ENCODE data around the gene PSMG4.

Gene PSMG4

GRCh38 chr6:3269281-3269975, 10.7 kb downstream of the PSMG4 start:
- no peak for TF ChIP-seq CTCF (conservative IDR thresholded peaks at IDR 0.05; ENCODE audit: low read depth, low read length)
- Histone ChIP-seq H3K9ac (no peak overlapping the region), H3K4me2 (no peak overlapping the region), H2AFZ (ENCODE audit: low read depth) (no peak overlapping the region), H3K36me3 (ENCODE audit: insufficient read depth) (no peaks in the 10 kb centered on the region; the same call in 1 of the 2 replicates), H4K20me1 (ENCODE audit: insufficient read depth) (no peaks in the 10 kb centered on the region), H3K27me3 (ENCODE audit: insufficient read depth, low read depth) (no peaks in the 10 kb centered on the region), H3K27ac (no peak overlapping the region), H3K4me3 (IDR thresholded peaks at IDR 0.05; ENCODE audit: insufficient read depth, low read depth, low read length) (no peak overlapping the region), H3K79me2 (ENCODE audit: insufficient read depth, low read depth) (peaks cover 14% of the 10 kb centered on the region; the same call in 1 of the 2 replicates), H3K4me1 (ENCODE audit: low read depth, poor library complexity, severe bottlenecking) (no peaks in the 10 kb centered on the region)

GRCh38 chr6:3270258-3270657, 11.5 kb downstream of the PSMG4 start:
- no peaks in the 10 kb centered on the region for H3K4me1 ChIP-seq (ENCODE audit: low read depth, poor library complexity, severe bottlenecking)
- TF ChIP-seq CTCF (conservative IDR thresholded peaks at IDR 0.05; ENCODE audit: low read depth, low read length): no peak
- H4K20me1 ChIP-seq (ENCODE audit: insufficient read depth): no peaks in the 10 kb centered on the region
- H3K9ac ChIP-seq: no peak overlapping the region
- H3K36me3 ChIP-seq (ENCODE audit: insufficient read depth): no peaks in the 10 kb centered on the region; the same call in 1 of the 2 replicates
- no peaks in the 10 kb centered on the region for H3K27me3 ChIP-seq (ENCODE audit: insufficient read depth, low read depth)
- H3K79me2 ChIP-seq (ENCODE audit: insufficient read depth, low read depth): peaks cover 5% of the 10 kb centered on the region; the same call in 1 of the 2 replicates
- H3K27ac ChIP-seq: no peak overlapping the region
- no peak overlapping the region for H2AFZ ChIP-seq (ENCODE audit: low read depth)
- no peak overlapping the region for H3K4me3 ChIP-seq (IDR thresholded peaks at IDR 0.05; ENCODE audit: insufficient read depth, low read depth, low read length)
- H3K4me2 ChIP-seq: no peak overlapping the region

GRCh38 chr6:3271756-3272155, 13.0 kb downstream of the PSMG4 start:
- no peak overlapping the region for H3K9ac ChIP-seq
- TF ChIP-seq CTCF (conservative IDR thresholded peaks at IDR 0.05; ENCODE audit: low read depth, low read length): no peak
- H4K20me1 ChIP-seq (ENCODE audit: insufficient read depth): no peaks in the 10 kb centered on the region
- H2AFZ ChIP-seq (ENCODE audit: low read depth): no peak overlapping the region
- no peaks in the 10 kb centered on the region for H3K27me3 ChIP-seq (ENCODE audit: insufficient read depth, low read depth)
- H3K79me2 ChIP-seq (ENCODE audit: insufficient read depth, low read depth): no peaks in the 10 kb centered on the region; the same call in 1 of the 2 replicates
- H3K27ac ChIP-seq: no peak overlapping the region
- H3K36me3 ChIP-seq (ENCODE audit: insufficient read depth): no peaks in the 10 kb centered on the region; the same call in 1 of the 2 replicates
- H3K4me2 ChIP-seq: no peak overlapping the region
- no peak overlapping the region for H3K4me3 ChIP-seq (IDR thresholded peaks at IDR 0.05; ENCODE audit: insufficient read depth, low read depth, low read length)
- no peaks in the 10 kb centered on the region for H3K4me1 ChIP-seq (ENCODE audit: low read depth, poor library complexity, severe bottlenecking)

GRCh38 chr6:3272911-3273547, 14.3 kb downstream of the PSMG4 start:
- no peak for TF ChIP-seq CTCF (conservative IDR thresholded peaks at IDR 0.05; ENCODE audit: low read depth, low read length)
- no peaks in the 10 kb centered on the region; the same call in 1 of the 2 replicates for H3K36me3 ChIP-seq (ENCODE audit: insufficient read depth)

More at GRCh38 chr6:3272911-3273547, 14.3 kb downstream of the PSMG4 start:
- Histone ChIP-seq H2AFZ (ENCODE audit: low read depth) (no peak overlapping the region), H3K9ac (no peak overlapping the region), H3K4me3 (IDR thresholded peaks at IDR 0.05; ENCODE audit: insufficient read depth, low read depth, low read length) (no peak overlapping the region), H3K4me1 (ENCODE audit: low read depth, poor library complexity, severe bottlenecking) (no peaks in the 10 kb centered on the region), H3K4me2 (no peak overlapping the region), H3K79me2 (ENCODE audit: insufficient read depth, low read depth) (no peaks in the 10 kb centered on the region; the same call in 1 of the 2 replicates), H3K27ac (no peak overlapping the region), H4K20me1 (ENCODE audit: insufficient read depth) (no peaks in the 10 kb centered on the region), H3K27me3 (ENCODE audit: insufficient read depth, low read depth) (no peaks in the 10 kb centered on the region)
